ENCODE data around the gene TMC2.

DNA sequence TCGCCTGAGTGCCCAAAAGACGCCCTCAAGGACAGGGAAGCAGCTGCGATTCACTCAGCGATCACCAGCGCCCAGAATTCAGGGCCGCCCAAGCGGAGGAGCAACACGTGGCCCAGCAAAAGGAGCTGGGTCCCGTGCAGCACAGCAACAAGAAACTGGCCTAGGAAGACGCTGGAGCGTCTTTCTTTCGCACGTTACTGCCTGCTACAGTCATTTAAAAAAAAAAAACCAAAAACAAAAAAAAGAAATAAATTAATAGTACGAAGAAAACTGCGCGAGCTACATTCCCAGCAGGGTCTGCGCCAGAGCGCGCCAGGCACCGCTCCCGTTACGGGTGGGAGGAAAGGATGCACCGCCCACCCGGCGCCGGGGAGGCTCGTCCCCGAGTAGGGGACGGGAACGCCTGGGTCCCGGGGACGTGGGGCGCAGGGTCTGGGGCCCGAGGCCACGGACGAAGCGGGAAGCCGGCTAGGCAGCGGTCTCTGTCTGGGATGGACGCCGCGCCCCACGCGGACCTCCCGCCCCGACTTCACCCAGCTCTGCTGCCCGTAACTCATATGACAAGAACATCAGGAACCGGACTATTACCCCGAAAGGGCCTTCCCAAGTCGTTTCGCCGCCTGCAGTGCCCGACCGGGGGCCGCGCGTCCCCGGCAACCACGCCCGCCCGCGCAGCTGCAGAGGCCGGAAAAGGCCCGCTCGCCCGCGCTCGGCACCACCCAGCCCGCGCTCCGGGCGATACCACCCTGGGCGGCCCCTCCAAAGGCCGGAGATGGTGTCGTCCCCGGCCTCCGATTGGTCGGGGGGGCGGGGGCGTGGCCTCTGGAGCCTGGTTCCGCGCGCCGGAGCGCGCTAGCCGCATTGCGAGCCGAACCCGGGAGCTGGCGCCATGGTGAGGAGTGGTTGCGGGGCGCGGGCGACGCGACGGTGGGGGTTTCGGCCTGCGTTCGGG, 115.7 kb downstream of the TMC2 start, which contains the start of gene NOP56:
- TF ChIP-seq CHD2 (IDR thresholded peaks at IDR 0.05; ENCODE audit: low read length, partially characterized antibody) (no peak), POLR2A (IDR thresholded peaks at IDR 0.05; ENCODE audit: low read length) (peak; percentile 99), CBX2 (IDR thresholded peaks at IDR 0.05; ENCODE audit: borderline replicate concordance, low read depth) (no peak)
- TF ChIP-seq, protein P1, sequence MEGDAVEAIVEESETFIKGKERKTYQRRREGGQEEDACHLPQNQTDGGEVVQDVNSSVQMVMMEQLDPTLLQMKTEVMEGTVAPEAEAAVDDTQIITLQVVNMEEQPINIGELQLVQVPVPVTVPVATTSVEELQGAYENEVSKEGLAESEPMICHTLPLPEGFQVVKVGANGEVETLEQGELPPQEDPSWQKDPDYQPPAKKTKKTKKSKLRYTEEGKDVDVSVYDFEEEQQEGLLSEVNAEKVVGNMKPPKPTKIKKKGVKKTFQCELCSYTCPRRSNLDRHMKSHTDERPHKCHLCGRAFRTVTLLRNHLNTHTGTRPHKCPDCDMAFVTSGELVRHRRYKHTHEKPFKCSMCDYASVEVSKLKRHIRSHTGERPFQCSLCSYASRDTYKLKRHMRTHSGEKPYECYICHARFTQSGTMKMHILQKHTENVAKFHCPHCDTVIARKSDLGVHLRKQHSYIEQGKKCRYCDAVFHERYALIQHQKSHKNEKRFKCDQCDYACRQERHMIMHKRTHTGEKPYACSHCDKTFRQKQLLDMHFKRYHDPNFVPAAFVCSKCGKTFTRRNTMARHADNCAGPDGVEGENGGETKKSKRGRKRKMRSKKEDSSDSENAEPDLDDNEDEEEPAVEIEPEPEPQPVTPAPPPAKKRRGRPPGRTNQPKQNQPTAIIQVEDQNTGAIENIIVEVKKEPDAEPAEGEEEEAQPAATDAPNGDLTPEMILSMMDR (IDR thresholded peaks at IDR 0.05), result no peak
